ENCODE data around the gene ELL.

The ELL gene

DNA sequence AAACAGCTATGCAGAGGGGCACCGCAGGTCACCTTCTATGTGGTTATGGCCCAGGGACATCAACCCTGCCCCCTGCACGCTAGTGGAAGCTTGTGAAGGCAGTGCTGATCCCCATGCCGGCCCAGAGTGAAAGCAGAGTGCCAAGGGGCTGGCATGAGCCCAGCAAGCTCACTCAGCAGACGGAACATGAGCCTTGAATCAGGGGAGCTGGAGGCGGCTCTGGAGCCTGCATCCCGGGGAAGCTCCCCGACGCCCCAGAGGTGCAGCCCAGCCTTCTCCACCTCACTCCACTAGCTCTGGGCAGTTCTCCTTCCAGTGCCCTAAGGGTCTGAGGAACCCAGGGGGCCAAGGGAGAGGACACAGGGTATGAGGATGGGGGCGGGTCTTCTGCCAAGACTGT lies 64.9 kb downstream of the ELL start:
- no peak overlapping the region for H3K4me3 ChIP-seq (ENCODE audit: low read length)
- no peak for DNase-seq (ENCODE audit: low read depth, low spot score)

DNA sequence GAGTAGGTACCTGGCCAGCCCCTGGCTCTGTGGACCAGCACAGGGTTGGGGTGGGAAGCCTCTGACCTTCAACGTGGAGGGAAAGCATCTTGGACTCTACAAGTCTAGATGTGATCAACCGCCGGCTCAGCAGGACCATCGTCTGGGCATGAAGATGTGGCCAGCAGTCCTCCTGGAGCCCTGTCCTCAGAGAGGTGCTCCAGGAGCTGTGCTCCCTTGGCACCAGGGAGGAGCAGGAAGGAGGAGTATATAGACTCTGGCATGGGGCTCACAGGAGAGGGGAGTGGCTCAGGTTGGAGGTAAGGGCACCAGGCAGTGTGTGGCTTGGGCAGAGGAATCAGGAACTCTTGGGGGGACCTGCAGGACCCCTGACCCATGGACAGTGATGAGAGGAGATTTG lies 65.6 kb downstream of the ELL start:
- no peak overlapping the region for H3K4me3 ChIP-seq (ENCODE audit: low read length)
- DNase-seq (ENCODE audit: low read depth, low spot score) = no peak

DNA sequence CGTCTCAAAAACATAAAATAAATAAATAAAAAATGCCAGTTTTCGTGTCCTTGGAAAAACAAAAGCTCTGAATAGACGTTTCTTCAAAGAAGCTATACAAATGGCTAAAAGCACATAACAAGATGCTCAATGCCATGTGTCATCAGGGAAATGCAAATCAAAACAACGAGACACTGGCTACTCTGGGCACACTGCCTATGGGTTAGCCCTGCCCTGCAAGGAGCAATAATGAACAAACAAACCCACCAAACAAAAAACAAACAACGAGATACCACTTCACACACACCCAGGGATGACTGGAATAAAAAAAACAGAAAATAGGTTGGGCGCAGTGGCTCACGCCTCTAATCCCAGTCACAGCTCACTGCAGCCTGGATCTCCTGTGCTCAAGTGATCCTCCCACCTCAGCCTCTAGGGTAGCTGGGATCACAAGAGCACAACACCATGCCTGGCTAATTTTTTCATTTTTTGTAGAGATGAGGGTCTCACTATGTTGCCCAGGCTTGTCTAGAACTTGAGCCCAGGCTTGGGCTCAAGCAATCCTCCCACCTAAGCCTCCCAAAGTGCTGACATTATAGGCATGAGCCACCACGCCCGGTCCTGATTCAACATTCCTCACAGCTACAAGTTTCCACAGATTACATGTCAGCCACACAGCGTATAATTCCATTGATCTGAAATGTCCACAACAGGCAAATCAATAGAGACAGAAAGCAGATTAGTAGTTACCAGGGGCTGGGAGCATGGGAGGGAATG lies 68.4 kb downstream of the ELL start:
- no peak for DNase-seq (ENCODE audit: low read depth, low spot score)
- no peak overlapping the region for H3K4me3 ChIP-seq (ENCODE audit: low read length)

DNA sequence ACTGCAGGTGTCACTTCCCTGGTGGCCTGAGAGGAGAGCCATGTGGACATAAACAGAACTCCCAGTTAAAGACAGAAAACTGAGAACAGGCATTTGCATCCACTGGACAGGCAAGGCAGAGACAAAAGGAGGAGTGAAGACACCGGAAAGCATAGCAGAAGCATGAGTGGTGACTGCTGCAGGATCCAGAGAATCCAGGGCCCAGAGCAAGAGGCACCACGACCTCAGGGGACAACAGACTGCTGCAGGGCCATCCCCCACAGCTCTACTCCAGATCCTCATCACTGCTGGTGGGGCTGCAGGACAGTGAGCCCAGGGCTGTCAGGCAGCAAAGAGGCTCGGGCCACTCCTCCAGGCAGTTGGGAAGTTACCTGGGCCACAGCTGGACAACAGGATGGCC lies 69.5 kb downstream of the ELL start:
- H3K4me3 ChIP-seq (ENCODE audit: low read length) = no peak overlapping the region
- no peak for DNase-seq (ENCODE audit: low read depth, low spot score)

DNA sequence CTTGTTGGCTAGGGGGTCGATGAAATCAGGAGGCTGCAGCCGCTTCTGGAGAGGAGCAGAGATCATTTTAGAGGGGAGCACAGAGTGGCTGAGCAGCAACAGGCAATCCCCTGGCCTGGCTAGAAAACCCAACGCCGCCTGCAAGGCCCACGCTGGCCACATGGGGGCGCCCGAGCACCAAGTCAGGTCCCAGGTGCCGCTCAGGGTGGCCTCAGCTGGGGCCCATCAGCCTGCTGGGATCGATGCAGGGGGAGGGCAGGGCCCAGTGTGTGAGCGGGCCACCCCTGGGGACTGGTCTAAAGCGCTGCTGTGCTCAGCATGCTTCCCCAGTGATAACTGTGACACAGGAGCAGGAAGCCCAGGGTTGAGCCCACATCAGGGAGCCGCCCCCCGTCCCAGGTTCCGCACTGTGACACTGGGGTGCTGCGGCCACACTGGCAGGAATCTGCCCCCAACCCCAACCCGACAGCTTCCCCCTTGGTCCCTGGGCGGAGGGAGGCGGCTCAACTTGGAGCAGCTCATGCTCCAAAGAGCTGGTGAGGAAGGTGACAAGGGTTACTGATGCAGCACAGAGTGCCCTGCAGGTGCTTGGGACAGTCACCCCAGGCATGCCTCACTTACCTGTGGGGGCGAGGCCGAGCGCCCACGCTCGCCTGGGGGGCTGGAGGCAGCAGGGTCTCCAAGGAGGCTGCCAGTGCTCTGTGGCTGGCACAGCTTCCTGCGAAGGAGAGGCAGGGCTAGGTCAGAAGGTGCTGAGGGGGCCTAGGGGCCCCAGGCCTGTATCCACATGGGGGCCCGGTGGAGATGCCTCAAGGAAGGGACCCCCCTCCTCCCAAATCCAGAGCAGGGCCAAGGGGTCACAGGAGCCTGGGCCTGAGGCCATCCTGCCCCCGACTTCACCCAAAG lies 70.7 kb downstream of the ELL start:
- no peak overlapping the region for H3K4me3 ChIP-seq (ENCODE audit: low read length)
- DNase-seq (ENCODE audit: low read depth, low spot score) = peak; percentile 42

DNA sequence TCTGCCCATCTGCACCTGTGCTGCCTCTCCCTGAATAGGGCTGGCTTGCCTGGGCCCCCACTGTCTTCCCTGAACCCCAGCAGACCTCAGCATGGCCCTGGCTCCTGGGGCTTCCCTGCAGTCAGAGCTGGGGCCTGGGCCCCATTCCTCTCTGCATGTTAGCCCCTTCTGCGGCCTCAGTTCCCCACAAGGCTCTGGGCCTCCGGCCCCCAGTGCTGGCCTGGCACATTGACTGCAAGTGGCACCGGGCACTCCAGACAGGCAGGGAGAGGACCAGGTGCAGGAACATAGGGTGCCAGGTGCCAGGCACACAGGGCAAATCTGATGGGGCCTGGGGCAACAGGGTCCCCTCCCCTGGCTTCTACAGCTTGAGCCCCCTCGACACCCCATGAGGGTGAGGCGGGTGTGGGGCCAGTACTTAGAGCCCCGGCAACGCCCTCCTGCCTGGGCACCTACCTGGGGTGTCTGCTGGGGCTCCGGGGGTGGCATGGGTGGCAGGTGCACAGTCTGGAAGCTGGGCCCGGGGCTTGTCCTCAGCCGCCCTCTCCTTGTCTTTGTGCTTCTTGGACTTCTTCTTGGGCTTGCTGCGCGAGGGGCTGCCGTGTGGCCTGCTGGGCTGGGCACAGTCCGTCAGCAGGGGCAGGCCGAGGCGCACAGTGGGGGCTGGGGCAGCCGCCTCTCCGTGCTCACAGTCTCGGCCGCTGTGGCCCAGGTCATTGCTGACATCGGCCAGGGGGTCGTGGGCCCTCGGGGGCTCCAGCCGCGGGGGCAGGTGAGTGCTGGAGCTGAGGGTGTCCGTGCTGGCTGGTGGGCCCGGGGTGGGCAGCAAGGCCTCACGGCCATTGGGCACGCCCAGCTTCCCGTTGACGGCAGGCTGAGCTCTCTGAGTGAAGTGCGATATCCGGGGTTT lies 71.6 kb downstream of the ELL start:
- DNase-seq (ENCODE audit: low read depth, low spot score) = no peak
- H3K4me3 ChIP-seq (ENCODE audit: low read length) = no peak overlapping the region

DNA sequence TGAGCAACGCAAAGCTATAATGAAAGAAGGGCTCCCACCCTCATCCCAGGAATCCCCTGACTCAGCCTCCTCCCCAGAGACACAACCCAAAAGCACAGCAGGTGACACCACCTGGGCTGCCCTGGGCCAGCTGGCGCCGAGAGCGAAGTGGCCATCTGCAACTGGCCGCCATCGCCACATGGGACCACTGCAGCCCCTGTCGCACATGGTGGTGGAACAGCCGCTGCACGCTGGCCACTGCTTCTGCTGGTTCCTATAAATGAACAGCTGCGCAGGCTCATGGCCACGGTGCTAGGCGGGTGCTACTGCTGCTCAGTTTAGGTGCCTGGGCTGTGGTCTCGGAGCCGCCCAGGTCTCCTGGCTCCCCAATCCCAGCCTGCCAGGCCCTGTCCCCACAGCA lies 72.3 kb downstream of the ELL start:
- no peak for DNase-seq (ENCODE audit: low read depth, low spot score)
- no peak overlapping the region for H3K4me3 ChIP-seq (ENCODE audit: low read length)

DNA sequence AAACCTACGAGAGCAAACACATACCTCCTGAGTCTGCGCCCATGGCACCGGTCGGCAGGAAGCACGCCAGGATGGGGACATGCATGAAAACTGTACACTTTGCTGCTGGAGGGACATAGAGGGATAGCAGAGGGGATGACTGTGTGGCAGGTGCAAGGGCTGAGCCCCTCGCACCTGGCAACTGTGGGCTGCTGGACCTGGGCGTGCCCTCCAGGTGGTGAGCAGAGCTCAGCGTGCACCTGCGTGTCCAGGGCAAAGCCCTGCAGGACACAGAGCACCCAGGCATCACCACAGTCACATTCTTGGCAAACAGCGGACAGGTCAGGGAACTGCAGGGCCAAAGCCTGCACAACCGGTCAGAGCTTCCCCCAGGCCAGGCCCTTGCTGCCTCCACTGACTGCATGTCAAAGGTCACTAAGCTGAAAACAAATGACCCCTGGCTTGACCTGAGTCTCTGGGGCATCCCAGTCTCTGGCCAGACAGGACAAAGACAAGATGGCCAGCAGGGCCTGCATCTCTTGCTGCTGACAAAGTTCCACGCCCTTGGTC lies 75.0 kb downstream of the ELL start:
- no peak overlapping the region for H3K4me3 ChIP-seq (ENCODE audit: low read length)

DNA sequence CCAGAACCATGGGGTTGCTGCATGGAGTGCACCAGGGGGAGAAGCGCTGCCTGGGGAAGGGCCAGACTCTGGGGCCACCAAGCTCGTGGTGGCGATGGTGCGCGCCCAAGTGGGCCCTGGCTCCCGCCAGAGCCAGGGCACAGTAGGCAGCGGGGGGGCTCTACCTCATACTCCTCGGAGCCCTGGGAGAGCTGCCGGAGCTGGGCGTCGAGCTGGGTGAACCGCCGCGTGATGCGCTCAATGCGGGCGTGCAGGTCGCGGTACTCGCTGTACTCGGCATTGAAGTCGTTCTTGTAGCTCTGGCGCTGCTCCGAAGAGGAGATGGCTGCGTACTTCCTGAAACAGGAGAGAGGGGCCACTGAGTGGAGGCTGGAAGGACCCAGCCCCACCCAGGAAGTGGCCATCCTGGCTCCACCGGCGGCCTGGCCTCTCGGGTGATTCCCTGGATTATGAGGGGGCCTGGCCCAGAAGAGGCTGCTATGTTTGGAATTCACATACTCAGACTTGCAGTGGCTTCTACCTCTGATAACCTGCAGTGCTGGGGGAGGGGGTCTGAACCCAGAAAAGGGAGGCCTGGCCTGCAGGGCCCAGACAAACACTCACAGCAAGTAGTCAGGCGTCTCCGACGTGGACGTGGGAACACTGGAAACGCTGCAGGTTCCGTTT lies 75.6 kb downstream of the ELL start:
- DNase-seq (ENCODE audit: low read depth, low spot score) = no peak
- no peak overlapping the region for H3K4me3 ChIP-seq (ENCODE audit: low read length)

More for the DNA sequence above, 75.0 kb downstream of the ELL start:
- DNase-seq (ENCODE audit: low read depth, low spot score) = no peak

DNA sequence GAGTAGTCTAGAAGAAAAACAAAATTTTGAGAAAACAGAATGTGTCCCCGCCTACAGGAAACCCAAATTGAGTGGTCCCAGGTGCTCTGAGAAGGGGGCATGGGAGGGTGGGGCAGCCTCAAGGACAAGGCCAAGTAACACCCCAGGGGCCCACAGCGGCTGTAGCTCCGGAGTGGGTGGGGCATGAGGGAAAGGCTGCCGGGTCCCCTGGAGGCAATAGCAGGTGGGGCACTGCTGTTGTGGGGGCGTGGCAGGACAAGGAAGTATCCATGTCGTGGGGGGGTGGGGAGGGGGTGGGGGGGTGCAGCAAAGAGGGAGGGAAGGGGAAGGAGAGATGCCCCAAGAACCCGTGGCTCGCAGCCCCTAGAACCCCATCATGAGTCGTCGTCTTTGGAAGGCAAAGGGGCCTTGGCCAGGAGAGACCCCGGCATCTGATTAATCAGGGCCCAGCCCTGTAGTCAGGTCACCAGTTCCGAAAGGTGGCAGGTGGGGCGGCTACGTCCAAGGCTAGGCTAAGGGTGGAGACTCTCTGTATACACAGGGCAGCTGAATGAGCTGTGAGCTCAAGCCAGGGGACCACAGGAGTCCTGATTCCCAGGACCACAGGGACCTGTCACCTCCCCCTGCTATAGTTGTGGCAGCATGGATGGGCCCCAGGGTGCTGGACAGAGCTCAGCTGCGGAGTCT lies 76.5 kb downstream of the ELL start:
- H3K4me3 ChIP-seq (ENCODE audit: low read length) = no peak overlapping the region
- no peak for DNase-seq (ENCODE audit: low read depth, low spot score)

DNA sequence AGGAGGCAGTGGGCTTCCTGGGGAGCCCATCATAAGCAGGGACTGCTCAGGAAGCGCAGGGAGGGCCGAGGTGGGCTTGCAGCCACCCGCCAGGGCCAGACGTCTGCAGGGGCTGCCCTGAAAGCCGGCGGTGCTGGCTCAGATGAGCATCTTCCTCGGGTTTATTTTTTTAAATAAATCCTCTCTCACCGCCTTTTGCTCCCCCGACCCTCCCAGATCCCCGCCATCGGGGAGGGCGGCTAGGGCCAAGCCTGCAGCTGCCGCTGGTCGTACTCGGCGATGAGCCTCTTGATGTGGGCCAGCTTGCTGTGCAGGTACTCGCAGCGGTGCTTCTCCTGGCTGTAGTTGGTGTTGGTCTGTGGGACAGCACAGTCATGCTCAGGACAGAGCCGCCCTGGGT lies 77.4 kb downstream of the ELL start:
- DNase-seq (ENCODE audit: low read depth, low spot score) = no peak
- no peak overlapping the region for H3K4me3 ChIP-seq (ENCODE audit: low read length)

DNA sequence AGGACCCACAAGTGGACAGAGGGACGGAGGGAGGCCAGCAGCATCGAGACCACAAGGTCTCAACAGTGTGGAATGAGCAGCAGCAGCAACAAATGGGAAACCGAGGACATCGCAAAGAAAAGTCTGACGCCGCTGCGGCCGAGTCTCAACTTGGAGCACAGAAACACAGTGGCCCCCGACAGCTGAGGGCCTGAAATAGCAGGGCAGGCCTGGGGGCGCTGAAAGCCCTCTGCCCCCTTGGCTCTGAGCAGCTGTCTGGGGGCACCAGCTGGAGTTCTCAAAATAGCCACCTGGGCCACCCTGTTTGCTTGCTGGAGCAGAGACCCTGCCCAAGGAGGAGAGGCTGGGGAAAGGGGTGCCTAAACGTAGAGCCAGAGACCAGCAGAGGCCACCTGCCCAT lies 78.0 kb downstream of the ELL start:
- no peak for DNase-seq (ENCODE audit: low read depth, low spot score)
- no peak overlapping the region for H3K4me3 ChIP-seq (ENCODE audit: low read length)

DNA sequence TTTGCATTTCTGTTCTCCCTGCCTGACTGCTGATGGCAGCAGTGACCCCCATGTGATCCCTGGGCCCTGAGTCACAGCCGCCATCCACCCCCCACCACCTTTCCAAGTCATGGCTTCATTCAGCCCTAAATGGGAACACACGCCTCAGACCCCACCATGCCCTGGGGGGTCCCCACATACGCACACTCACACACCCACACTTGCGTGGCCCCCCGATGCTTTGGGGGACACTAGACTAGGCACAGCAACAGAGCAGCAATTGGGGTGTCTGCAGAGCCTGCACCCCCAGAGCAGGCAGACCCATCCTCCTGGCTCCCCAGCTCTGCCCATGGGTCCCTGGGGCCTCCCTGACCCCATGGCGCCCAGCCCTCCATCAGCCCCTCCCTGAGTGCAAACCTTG lies 78.5 kb downstream of the ELL start:
- DNase-seq (ENCODE audit: low read depth, low spot score) = no peak
- no peak overlapping the region for H3K4me3 ChIP-seq (ENCODE audit: low read length)

DNA sequence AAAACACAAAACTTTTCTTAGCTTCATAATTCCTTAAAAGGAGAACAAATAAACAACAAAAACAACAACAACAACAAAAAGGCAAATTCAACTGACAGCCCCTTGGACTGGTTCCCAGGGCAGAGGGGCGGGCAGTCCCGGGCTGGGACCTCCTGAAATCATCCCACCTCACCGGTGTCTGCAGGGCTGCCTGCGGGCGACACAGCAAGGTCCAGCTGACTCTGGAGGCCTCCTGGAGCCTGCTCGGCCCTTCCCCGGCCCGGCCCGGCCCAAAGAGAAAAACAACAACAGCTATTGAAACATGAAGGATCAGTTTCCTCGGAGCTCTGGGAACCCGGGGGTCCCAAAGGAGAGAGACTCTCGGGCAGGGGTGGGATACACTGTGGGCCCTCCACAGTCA lies 78.9 kb downstream of the ELL start:
- no peak overlapping the region for H3K4me3 ChIP-seq (ENCODE audit: low read length)
- no peak for DNase-seq (ENCODE audit: low read depth, low spot score)

DNA sequence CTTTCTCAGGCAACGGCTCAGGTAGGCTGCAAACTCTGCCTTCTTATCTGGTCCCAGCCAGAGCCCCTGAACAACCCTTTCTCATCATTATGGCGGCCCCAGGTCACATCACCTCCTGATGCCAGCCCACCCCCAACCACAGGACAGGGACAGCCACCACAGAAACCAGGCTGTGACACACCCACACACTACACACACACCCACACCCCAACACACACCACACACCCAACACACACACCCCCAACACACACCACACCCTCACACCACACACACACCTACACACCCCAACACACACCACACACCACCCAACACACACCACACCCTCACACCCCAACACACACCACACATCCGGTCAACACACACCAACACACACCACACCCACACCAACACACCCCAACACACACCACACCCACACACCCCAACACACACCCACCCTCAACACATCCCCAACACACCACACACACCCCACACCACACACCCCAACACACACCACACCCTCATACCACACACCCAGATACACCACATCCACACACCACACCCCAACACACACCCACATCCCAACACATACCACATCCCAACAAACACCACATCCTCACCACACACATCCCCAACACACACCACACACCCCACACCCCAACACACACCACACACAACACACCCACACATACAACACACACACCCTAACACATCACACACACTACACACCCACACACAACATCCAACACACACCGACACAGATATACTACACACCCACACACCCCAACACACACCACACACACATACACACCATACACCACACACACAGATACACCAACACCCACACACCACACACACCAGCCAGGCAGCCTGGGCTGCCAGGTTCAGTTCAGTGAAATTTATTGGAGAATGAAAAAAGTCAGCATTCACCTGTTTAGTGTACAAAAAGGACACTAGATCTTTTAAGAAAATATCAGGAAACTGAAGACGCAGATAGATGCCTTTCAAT lies 79.8 kb downstream of the ELL start:
- DNase-seq (ENCODE audit: low read depth, low spot score) = no peak
- no peak overlapping the region for H3K4me3 ChIP-seq (ENCODE audit: low read length)

DNA sequence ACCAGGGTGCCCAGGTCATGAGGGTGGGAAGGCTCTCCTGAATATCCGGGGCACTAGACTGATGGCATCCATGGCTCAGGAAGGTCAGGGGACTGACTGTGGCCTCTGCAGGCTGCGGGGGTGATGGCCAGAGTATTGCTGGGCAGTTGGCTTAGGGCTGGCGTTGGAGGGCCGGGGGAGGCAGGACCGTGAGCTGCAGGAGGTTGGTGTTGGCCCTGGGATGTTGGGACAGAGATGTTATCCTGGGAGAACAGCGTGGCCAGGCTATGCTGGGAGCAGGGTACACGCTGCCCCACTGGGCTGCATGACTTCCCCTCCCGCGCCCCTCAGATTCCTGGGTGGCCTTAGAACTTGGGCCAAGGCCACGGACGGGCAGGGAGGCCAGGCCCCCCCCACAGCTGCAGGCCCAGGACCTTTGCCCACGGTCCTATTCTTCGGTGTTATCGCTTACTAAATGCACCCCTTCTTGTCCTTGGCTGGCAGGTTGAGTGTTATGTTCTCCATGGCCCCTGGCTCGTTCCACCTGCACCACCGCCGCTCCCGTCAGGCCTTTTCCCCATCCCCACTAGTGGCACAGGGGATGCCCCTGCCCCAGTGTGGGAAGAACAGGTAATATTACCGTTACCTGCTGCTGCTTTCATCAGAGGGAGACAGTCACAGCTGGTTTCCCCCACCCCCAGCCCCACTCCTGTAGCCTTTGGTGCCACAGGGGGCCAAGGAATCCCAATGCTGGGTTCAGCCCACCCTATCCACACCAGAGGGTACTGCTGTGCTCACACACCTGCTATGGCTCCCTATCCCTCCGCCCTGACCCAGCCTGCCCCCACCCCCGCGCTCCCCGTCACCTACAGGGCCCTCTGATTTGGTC lies 80.7 kb downstream of the ELL start:
- H3K4me3 ChIP-seq (ENCODE audit: low read length) = no peak overlapping the region
- DNase-seq (ENCODE audit: low read depth, low spot score) = no peak

All from Jurkat, Clone E6-1 (cell line).